Inflammatory macrophage (primary cell): Measurements from ENCODE around the gene ZFX.
"Not testable (repeated sequence)": the region's sequence is repeated elsewhere in the genome, so short reads cannot be mapped to it uniquely, and the experiment has no call there.

Source experiments
- DNase-seq, 2 donors: peaks; one replicate each; pipeline ENCODE4 v3.0.0-alpha.2; 2020 to 2022
- total RNA-seq, 18 experiments: gene quantifications; one replicate each; lab custom pipeline; 2026; ENCODE audit warnings: mixed read lengths in 6 of 18, inconsistent platforms in 2 of 18; lab: John Stamatoyannopoulos, UW

ZFX gene
- total RNA-seq, result 38.6 to 749 (median 68.2) reads per million in 18 experiments

GRCh38 chrX:24149351-24150050, at the start of gene ZFX:
Gene ZFX, plus strand, starts transcription at chrX:24149729. Its CDS starts 23,014 bp downstream, at chrX:24172743.
- DNase-seq, result peak; percentile 55 to 63

- DNase-seq, result no peak
Observed at GRCh38 chrX:24100713-24101112, 48.8 kb upstream of the ZFX start.

- no peak for DNase-seq
Observed at GRCh38 chrX:24110069-24110468, 39.5 kb upstream of the ZFX start.

GRCh38 chrX:24113181-24113580, 36.3 kb upstream of the ZFX start:
- DNase-seq, result no peak

GRCh38 chrX:24117258-24117657, 32.3 kb upstream of the ZFX start:
- DNase-seq, result no peak

- DNase-seq, result no peak
Observed at GRCh38 chrX:24124244-24124799, 25.2 kb upstream of the ZFX start.

GRCh38 chrX:24125028-24125612, 24.4 kb upstream of the ZFX start:
- no peak for DNase-seq

GRCh38 chrX:24131476-24131875, 18.1 kb upstream of the ZFX start:
- no peak for DNase-seq

GRCh38 chrX:24133312-24133711, 16.2 kb upstream of the ZFX start:
- DNase-seq, result no peak

- DNase-seq, result not testable (repeated sequence)
Observed at GRCh38 chrX:24135768-24136167, 13.8 kb upstream of the ZFX start.

- DNase-seq, result peak in 1 of 2 donors; percentile 22
Observed at GRCh38 chrX:24137192-24137591, 12.3 kb upstream of the ZFX start.

- not testable (repeated sequence) for DNase-seq
Observed at GRCh38 chrX:24143982-24144381, 5.5 kb upstream of the ZFX start.

- no peak for DNase-seq
Observed at GRCh38 chrX:24144528-24144927, 5.0 kb upstream of the ZFX start.

- no peak for DNase-seq
Observed at GRCh38 chrX:24145303-24146186, 4.0 kb upstream of the ZFX start.

GRCh38 chrX:24146283-24146949, 3.1 kb upstream of the ZFX start:
- peak in 1 of 2 donors; percentile 14 for DNase-seq

- no peak for DNase-seq
Observed at GRCh38 chrX:24147165-24147564, 2.4 kb upstream of the ZFX start.

- peak in 1 of 2 donors; percentile 23 for DNase-seq
Observed at GRCh38 chrX:24148121-24148520, 1.4 kb upstream of the ZFX start.

GRCh38 chrX:24148535-24149350, 786 bp upstream of the ZFX start:
- DNase-seq, result peak in 1 of 2 donors; percentile 0

GRCh38 chrX:24150051-24150790, 692 bp downstream of the ZFX start:
- peak; percentile 76 to 86 for DNase-seq

- DNase-seq, result no peak
Observed at GRCh38 chrX:24150898-24151297, 1.4 kb downstream of the ZFX start.

GRCh38 chrX:24151513-24151912, 2.0 kb downstream of the ZFX start:
- DNase-seq, result no peak
